GM12878 (cell line): Measurements from ENCODE around the gene MTAP. TPM values are rescaled to one million over a fixed set of nuclear protein-coding genes. Genes with fewer than 3 reads are reported as not detected.

Experiments used
- ATF2 ChIP-seq: IDR thresholded peaks from 2 replicates; pipeline ENCODE4 v1.6.1; 2012; ENCODE audit warnings: low read length, inconsistent platforms
- MEF2A ChIP-seq: IDR thresholded peaks from 2 replicates; pipeline ENCODE4 v1.6.1; 2011; ENCODE audit warnings: low read depth, mild to moderate bottlenecking, low read length, moderate library complexity; ENCODE audit not compliant: insufficient read depth
- NFYA ChIP-seq: IDR thresholded peaks from 2 replicates; pipeline ENCODE4 v1.6.1; 2011; ENCODE audit warnings: low read depth, mild to moderate bottlenecking, low read length, improper control_type of control experiment, borderline replicate concordance
- PKNOX1 ChIP-seq: fragments of 450-650 bp; IDR thresholded peaks from 2 replicates; pipeline ENCODE4 v1.6.1; 2016; ENCODE audit warnings: mild to moderate bottlenecking
- PML ChIP-seq: IDR thresholded peaks from 2 replicates; pipeline ENCODE4 v1.6.1; 2012; ENCODE audit warnings: low read length, inconsistent platforms
- SKIL ChIP-seq: fragments of 450-650 bp; IDR thresholded peaks from 2 replicates; pipeline ENCODE4 v1.6.1; 2017; ENCODE audit warnings: mild to moderate bottlenecking, low read depth, inconsistent platforms; ENCODE audit not compliant: poor library complexity, severe bottlenecking
- SMARCA5 ChIP-seq: fragments of 450-650 bp; IDR thresholded peaks from 2 replicates; pipeline ENCODE4 v1.6.1; 2017; ENCODE audit warnings: mild to moderate bottlenecking
- SPI1 ChIP-seq: IDR thresholded peaks from 2 replicates; pipeline ENCODE4 v1.6.1; 2011; ENCODE audit warnings: low read depth, mild to moderate bottlenecking, low read length, moderate library complexity, borderline replicate concordance; ENCODE audit not compliant: insufficient read depth
- TCF3 ChIP-seq: IDR thresholded peaks from 2 replicates; pipeline ENCODE4 v1.6.1; 2012; ENCODE audit warnings: low read depth, mild to moderate bottlenecking, low read length, borderline replicate concordance; ENCODE audit not compliant: insufficient read depth
- ZBED1 ChIP-seq: IDR thresholded peaks from 2 replicates; pipeline ENCODE4 v1.6.1; 2016; ENCODE audit warnings: borderline replicate concordance
- polyA plus RNA-seq, 11 experiments: library from polyadenylated mRNA; depleted of rRNA in 4 of 11; unstranded in 6 of 11; stranded (reverse) in 5 of 11; fragments of >200 nt; fragmentation: Nextera tagmentation in 4 of 11; fragmentation: Illumina TruSeq in 1 of 11; extraction: Ambion mirVana in 4 of 11; extraction: Trizol in 1 of 11; gene quantifications; 1 replicate in 1 of 11; 2 replicates in 10 of 11; pipeline versions ENCODE4 v1.2.1 to v1.2.3, GENCODE V29; 2011 to 2016; ENCODE audit warnings: inconsistent platforms in 2 of 11, missing spikeins in 2 of 11, low read depth in 1 of 11
- total RNA-seq, 4 experiments: library from RNA; depleted of rRNA in 3 of 4; stranded (reverse); fragments of >200 nt in 3 of 4; fragmentation: Illumina TruSeq in 1 of 4; extraction: Trizol in 1 of 4; gene quantifications; 2 replicates each; pipeline versions ENCODE4 v1.2.1 to v1.2.3, GENCODE V29; 2013 to 2021
- TF ChIP-seq, protein P1 (sequence below): fragments of 450-650 bp; formaldehyde crosslinking; IDR thresholded peaks from 2 replicates; pipeline ENCODE4 v1.5.0; 2022; ENCODE audit warnings: mild to moderate bottlenecking, missing genetic modification characterization
- TF ChIP-seq, protein P2 (sequence below): IDR thresholded peaks from 2 replicates; pipeline ENCODE4 v1.6.1; 2011; ENCODE audit warnings: mild to moderate bottlenecking, low read depth, low read length, moderate library complexity; ENCODE audit not compliant: insufficient replicate concordance

Gene MTAP
- total and polyA plus RNA-seq, 10 of the 15 experiments (the other 5 are each of a cell fraction or from before 2014, with no cell fraction given), result 16.4 to 29.9 (median 22.6) TPM

- TF ChIP-seq, protein P1, sequence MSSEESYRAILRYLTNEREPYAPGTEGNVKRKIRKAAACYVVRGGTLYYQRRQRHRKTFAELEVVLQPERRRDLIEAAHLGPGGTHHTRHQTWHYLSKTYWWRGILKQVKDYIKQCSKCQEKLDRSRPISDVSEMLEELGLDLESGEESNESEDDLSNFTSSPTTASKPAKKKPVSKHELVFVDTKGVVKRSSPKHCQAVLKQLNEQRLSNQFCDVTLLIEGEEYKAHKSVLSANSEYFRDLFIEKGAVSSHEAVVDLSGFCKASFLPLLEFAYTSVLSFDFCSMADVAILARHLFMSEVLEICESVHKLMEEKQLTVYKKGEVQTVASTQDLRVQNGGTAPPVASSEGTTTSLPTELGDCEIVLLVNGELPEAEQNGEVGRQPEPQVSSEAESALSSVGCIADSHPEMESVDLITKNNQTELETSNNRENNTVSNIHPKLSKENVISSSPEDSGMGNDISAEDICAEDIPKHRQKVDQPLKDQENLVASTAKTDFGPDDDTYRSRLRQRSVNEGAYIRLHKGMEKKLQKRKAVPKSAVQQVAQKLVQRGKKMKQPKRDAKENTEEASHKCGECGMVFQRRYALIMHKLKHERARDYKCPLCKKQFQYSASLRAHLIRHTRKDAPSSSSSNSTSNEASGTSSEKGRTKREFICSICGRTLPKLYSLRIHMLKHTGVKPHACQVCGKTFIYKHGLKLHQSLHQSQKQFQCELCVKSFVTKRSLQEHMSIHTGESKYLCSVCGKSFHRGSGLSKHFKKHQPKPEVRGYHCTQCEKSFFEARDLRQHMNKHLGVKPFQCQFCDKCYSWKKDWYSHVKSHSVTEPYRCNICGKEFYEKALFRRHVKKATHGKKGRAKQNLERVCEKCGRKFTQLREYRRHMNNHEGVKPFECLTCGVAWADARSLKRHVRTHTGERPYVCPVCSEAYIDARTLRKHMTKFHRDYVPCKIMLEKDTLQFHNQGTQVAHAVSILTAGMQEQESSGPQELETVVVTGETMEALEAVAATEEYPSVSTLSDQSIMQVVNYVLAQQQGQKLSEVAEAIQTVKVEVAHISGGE (CRISPR knock-in tag), result no peak
- TF ChIP-seq SMARCA5, result no peak
- TF ChIP-seq ATF2, result peak; percentile 88
- TF ChIP-seq ZBED1, result peak; percentile 73; the same call in 1 of the 2 replicates
- no peak for TF ChIP-seq TCF3
- no peak for TF ChIP-seq NFYA
- TF ChIP-seq, protein P2, sequence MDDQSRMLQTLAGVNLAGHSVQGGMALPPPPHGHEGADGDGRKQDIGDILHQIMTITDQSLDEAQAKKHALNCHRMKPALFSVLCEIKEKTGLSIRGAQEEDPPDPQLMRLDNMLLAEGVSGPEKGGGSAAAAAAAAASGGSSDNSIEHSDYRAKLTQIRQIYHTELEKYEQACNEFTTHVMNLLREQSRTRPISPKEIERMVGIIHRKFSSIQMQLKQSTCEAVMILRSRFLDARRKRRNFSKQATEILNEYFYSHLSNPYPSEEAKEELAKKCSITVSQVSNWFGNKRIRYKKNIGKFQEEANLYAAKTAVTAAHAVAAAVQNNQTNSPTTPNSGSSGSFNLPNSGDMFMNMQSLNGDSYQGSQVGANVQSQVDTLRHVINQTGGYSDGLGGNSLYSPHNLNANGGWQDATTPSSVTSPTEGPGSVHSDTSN, result no peak
- peak; percentile 41; the same call in 1 of the 2 replicates for TF ChIP-seq PKNOX1
- peak; percentile 89 for TF ChIP-seq MEF2A
- no peak for TF ChIP-seq SPI1
- peak; percentile 54 for TF ChIP-seq SKIL
- TF ChIP-seq PML, result peak; percentile 70; the same call in 1 of the 2 replicates
Observed at GRCh38 chr9:21831841-21832509, 29.5 kb downstream of the MTAP start (continued).
